HG02870 (cell line): ENCODE measurements around the gene MTMR2.

ENCODE experiments used
- ATAC-seq: cut with Tn5 transposase; IDR thresholded peaks from one replicate; pipeline ENCODE4 v1.9.1; 2021; ENCODE audit warnings: mild to moderate bottlenecking, moderate library complexity; ENCODE audit not compliant: unreplicated experiment

Gene MTMR2

GRCh38 chr11:95923728-95924413 lies at the start of gene MTMR2:
TSS of gene MTMR2 (minus strand) at chr11:95924107. CDS start at chr11:95923954, 153 bp downstream.
- peak; percentile 99 for ATAC-seq

DNA sequence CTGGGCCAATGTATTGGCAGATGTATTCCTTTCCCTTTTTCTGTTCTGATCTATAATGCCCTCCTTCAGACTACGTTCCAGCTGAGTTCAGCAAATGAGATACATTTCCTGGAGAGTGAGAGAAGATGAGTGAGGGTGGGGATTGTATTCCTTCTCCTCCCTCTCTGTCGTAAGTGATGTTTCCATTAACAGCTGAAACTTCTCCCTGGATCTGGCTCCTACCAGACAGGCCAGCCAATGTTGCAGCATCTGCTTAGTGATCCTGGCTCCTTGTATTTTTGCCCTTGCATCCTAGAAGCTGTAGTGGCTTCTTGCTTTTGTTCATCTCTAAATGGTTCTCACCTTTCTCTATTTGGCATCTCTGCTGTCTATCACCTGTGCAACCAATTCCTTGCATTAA lies 48.2 kb upstream of the MTMR2 start:
- ATAC-seq = no peak

DNA sequence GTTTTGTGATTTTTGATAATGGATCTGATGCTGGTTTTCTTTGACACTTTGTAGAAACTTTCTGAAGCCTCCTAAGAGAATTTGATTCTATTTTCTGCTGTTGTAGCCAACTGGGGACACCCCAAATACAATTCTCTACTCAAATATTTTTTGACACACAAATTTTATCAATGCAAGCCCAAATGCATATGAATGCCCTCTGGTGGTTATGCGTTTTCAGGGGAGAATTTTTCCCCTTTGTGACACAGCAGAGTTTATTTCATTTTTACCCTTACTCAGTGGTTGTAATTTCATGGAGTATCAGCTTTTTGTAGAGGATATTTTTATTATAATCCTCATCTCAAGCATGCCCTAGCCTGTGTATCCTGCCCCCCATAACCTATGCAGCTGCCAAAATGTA lies 44.7 kb upstream of the MTMR2 start:
- ATAC-seq = no peak

GRCh38 chr11:95964281-95964680 lies 40.4 kb upstream of the MTMR2 start:
- ATAC-seq = no peak

GRCh38 chr11:95961758-95962157 lies 37.9 kb upstream of the MTMR2 start:
- no peak for ATAC-seq

DNA sequence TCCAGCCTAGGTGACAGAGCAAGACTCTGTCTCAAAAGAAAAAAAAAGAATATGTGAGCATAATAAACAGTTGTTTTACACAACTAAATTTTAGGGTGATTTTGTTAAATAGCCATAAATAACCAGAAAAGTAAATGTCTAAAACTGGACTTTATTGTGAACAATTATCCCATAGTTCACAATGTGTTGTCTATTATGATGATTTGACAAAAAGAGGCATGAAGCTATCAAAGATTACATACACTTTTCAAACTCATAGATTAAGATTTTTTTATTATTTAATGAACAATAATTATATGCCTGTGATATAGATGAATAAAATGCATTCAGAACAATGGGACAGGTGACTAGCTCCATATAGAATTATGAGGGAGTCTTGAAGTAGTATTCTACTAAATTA lies 27.0 kb upstream of the MTMR2 start:
- no peak for ATAC-seq

DNA sequence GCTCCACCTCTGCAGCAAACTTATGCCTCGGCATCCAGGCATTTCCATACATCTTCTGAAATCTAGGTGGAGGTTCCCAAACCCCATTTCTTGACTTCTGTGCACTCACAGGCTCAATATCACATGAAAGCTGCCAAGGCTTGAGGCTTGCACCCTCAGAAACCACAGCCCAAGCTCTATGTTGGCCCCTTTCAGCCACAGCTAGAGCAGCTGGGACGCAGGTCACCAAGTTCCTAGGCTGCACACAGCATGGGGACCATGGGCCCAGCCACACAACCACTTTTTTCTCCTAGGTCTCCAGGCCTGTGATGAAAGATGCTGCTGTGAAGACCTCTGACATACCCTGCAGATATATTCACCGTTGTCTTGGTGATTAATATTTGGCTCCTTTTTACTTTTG lies 24.7 kb upstream of the MTMR2 start:
- ATAC-seq = no peak

- no peak for ATAC-seq
Measured at GRCh38 chr11:95944623-95945022, 20.7 kb upstream of the MTMR2 start.

DNA sequence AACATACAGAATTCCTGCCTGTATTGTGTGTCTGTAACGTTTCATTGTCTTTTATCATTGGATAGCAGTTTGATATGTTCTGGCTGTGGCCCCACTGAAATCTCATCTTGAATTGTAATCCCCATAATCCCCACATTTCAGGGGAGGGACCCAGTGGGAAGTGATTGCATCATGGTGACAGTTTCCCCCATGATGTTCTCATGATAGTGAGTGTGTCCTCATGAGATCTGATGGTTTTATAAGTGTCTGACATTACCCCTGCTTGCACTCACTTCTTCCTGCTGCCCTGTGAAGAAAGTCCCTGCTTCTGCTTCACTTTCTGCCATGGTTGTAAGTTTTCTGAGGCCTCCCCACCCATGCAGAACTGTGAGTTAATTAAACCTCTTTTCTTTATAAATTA lies 19.6 kb upstream of the MTMR2 start:
- no peak for ATAC-seq

- ATAC-seq = no peak
Measured at GRCh38 chr11:95939091-95939490, 15.2 kb upstream of the MTMR2 start.

DNA sequence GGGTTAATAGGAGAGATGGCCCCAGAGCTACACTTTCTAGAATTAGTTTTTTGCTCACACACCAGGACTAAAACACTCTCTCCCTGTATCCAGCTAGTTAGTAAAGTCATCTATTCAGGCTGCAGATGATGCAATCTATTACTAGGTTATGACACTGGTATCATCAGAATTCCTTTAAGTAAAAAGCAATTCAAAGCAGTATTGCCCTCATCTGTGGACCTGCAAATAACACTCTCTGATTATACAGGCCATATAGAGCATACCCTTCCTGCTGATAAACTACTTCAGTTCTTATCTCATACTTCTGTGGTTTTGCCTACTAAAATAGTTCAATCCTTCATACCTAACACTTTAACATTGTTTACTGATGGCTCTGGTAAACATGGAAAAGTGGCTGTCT lies 13.5 kb upstream of the MTMR2 start:
- no peak for ATAC-seq

DNA sequence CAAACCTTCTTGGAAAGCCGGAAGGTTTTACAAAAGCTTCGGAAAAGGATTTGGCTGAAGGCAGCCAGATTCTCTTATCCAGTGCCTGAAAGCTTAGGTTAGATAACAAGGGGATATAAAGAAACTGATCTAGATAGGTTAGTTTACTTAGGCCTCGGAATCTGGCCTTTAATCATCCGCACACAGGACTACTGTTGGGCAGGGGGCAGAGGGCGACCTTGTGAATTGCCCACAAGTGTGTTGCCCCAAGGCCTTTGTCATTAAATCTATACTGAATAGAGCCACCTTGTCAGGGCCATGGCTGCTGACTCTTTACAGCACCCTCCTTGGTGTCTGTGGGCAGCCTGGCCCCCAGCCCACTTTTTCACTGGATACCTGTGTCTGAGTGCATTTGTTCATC lies 9.7 kb upstream of the MTMR2 start:
- ATAC-seq = no peak

DNA sequence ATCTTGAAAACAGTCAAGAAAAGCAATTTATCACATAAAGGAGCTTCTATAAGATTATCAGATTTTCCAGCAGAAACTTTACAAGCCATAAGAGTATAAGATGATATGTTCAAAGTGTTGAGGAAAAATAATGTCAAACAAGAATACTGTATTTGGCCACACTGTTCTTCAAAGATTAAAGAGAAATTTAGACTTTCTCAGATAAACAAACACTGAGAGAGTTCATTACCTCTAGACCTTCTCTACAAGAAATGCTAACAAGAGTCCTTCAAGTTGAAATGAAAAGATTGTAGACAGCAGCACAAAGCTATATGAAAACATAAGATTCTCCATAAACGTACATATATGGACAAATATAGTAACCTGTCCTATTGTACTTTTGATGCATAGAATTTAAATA lies 8.0 kb upstream of the MTMR2 start:
- no peak for ATAC-seq

DNA sequence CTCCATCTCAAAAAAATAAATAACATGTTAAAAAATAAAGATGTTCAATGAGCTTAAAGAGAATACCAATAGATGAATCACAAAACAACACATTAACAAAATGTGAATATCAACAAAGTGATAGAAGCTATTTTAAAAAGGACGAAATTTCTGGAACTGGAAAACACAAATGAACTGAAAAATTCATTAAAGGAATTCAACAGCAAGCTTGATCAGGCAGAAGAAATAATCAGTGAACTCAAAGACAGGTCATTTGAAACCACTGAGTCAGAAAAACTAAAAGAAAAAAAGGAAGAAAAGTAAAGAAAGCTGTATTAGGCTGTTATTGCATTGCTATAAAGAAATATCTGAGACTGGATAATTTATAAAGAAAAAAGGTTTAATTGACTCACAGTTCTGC lies 7.0 kb upstream of the MTMR2 start:
- ATAC-seq = no peak

DNA sequence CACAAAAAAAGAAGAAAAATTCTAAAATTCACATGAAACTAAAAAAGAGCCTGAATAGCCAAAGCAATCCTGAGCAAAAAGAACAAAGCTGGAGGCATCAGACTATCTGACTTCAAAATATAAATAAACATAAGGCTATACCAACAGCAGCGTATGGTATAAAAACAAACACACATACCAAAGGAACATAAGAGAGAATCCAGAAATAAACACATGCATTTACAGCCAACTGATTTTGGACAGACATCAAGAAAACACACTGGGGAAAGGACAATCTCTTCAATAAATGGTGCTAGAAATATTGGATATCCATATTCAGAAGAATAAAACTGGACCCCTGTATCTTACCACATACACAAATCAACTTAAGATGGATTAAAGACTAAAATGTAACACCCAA lies 2.8 kb upstream of the MTMR2 start:
- ATAC-seq = no peak

- no peak for ATAC-seq
Measured at GRCh38 chr11:95925011-95925410, 1.1 kb upstream of the MTMR2 start.

DNA sequence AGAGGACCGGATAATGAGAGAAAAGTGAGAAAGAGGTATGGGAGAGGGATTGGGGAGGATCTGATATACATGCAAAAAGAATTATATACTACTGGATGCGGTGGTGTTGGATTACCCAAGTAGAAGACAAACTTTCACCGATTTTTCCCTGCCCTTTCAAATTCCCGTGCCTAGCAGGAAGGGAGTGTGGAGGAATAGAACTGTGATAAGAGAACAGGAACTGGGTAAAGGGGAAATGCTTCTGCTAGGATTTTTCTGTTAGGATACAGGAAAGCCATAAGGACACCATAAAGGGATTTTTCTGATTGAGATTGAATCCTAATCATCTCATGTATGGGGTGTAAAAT lies 480 bp upstream of the MTMR2 start:
- ATAC-seq = peak; percentile 1

GRCh38 chr11:95923439-95923727 lies 524 bp downstream of the MTMR2 start:
- ATAC-seq = no peak

DNA sequence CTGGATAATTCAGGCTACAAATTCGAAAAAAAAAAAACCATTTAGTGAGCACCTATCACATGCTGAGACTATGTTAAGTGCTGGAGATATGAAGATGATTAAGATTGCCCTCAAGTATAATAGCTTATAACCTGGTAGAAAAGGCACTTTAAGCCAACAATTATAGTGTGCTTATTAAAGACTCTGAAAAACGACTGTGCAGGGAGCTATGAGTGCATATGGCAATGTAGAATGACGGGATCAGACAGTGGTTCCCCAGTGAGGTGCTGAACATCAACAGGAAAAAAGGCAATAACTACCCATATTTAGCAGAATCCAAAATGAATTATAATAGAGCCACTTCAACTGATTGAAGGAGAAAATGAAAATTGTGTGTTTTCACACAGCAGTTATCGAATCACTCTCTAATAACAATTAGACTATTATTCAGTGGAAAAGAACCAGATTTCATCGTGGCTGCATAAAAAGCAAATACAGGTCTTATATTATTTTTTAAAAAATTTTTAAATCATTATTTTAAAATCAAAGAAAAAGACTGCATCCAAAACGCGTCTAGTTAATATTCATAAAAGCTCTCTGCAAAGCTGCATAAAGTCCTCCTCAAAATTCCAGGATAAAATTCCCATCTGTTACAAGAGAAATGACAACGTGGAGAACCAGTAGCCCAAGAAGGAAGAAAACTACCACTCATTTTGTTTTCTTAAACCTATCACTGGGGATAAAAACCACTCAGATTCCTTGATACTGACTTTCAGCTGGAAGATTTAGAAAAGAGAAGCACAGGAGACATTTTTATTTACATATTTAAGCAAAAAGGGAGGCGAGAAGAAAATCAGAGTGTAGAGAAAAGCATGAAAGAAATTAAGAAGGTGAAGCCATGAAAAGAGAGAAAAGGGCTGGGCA lies 1.1 kb downstream of the MTMR2 start:
- no peak for ATAC-seq

- no peak for ATAC-seq
Measured at GRCh38 chr11:95922099-95922498, 1.8 kb downstream of the MTMR2 start.

GRCh38 chr11:95920460-95921105 lies 3.3 kb downstream of the MTMR2 start:
- no peak for ATAC-seq

GRCh38 chr11:95919514-95919913 lies 4.4 kb downstream of the MTMR2 start:
- ATAC-seq = no peak
